Measurements from ENCODE around the gene RAD50.
"Not testable (repeated sequence)": the region's sequence is repeated elsewhere in the genome, so short reads cannot be mapped to it uniquely, and the experiment has no call there.

Gene RAD50

GRCh38 chr5:132677682-132678400, 121.1 kb downstream of the RAD50 start:
- no peak for DNase-seq

DNA sequence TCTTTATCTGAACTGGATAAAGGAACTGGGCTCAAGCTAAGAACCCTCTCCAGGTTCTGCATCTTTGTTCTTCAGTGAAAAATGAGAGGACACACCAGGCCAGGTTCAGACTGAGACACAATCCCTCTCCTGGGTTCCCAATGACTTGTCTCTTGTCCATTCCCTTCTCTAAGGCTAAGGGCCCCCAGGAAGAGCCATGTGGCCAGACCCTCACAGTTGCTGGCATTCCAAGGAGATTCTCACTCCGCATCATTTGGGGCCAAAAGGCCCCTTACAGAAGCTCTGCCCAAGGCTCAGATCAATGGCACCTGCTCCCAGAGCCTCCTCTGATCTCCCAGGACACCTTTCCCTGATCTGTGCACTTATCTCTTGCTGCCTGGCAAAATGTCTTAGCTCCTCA, 122.0 kb downstream of the RAD50 start:
- no peak for DNase-seq

DNA sequence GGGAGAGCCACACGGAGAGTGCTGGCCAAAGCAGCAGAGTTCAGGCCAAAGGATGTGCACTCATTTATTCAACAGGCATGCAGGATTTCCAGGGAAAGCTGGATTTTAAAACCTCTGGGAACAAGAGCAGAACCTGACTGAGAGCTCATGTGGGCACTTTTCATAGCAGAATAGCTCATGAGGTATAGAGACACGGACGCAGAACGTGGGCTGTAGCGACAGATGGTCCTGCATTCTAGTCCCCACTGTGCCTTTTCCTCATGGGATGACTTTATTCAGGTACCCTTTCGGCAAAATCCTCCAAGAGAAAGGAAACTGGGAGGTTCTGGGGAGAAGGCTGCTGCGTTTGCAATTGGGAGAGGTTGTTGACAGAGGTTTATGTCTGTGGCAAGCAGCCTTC, 122.4 kb downstream of the RAD50 start:
- DNase-seq = no peak

DNA sequence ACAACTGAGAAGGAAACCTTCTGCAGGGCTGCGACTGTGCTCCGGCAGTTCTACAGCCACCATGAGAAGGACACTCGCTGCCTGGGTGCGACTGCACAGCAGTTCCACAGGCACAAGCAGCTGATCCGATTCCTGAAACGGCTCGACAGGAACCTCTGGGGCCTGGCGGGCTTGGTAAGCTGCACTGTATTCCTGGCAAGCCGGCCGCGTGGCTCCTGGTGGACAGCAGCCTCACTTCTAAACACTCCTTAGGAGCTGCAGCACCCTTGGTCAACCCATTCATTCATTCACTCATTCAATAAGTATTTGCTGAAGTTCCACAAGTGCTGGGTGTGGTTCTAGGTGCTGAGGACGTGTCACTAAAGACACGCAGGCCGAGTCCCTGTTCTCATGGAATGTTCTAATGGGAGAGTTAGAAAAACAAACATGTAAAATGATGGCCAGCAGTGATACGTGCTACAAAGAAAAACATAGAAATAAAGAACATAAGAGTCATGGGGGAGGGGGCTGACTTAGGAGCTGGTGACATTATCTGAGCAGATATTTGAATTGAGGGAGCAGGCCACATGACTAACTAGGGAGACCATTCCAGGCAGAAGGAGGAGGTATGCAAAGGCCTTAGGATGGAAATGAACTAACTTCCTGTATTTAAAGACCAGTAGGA, 123.1 kb downstream of the RAD50 start:
- DNase-seq = no peak

- no peak for DNase-seq
These were observed 124.2 kb downstream of the RAD50 start for GRCh38 chr5:132680780-132681475.

GRCh38 chr5:132681476-132681831, 124.7 kb downstream of the RAD50 start:
- DNase-seq = no peak

GRCh38 chr5:132681983-132682382, 125.2 kb downstream of the RAD50 start:
- no peak for DNase-seq

DNA sequence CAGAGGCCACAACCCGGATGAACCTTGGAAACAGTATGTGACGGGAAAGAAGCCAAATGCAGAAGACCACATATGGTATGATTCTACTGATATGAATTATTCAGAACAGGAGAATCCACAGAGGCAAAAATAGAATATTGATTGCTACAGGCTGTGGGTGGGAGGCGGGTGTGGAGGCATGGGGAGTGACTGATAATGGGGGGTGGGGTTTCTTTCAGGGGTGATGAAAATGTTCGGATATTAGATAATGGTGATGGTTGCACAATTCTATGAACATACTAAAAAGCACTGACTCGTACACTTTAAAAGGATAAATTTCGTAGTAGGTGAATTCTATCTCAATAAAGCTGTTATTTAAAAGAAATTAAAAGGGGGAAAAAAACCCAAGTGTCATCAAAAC, 127.7 kb downstream of the RAD50 start:
- no peak for DNase-seq

DNA sequence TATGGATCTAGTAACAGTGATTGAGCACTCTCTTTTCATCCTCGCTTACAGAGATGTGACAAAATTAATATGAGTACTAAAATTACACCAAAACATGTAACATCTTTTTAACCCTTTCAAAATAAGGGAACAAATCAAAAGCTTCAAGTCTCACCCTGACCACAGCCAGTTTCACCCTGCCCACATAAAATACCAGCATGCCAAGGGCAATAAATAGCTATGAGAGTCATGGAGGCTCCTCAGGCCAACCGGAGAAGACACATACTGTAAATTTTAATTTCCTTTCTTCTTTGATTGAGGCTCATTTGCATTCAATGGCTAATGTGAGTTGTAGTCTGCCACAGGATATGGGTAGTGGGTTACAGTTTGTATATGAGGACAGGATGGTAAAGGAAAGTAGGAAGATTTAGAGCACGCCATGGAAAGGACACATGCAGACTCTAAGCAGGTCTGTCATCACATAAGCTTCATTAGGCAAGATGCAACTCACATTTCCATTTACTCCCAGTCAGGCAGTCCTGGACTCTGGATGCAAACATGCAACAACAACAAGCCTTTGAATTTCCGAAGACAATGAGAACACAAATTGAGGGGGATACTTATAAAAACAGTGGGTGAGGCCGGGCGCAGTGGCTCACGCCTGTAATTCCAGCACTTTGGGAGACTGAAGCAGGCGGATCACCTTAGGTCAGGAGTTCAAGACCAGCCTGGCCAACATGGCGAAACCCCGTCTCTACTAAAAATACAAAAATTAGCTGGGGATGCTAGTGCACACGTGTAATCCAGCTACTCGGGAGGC, 128.3 kb downstream of the RAD50 start:
- DNase-seq = no peak

DNA sequence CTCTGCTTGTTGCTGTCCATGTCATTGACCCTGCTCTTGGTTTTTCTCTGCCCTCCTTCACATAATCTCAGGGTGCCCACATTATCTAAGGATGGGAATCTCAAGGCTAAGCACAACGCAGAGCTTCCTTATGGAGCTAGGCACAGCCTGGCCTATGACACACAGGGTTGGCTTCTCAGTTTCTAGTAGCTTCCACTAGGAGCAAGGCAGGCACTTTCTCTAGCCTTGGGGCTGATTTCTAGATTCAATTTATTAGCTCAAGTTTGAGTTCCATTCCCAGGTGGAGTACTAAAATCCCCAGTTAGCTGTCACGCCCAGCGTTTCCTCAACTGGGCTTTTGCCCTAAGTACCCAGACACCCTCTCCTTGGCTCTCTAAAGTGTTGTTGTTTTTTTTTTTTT, 129.4 kb downstream of the RAD50 start:
- DNase-seq = no peak

GRCh38 chr5:132687995-132688394, 131.2 kb downstream of the RAD50 start:
- DNase-seq = no peak

DNA sequence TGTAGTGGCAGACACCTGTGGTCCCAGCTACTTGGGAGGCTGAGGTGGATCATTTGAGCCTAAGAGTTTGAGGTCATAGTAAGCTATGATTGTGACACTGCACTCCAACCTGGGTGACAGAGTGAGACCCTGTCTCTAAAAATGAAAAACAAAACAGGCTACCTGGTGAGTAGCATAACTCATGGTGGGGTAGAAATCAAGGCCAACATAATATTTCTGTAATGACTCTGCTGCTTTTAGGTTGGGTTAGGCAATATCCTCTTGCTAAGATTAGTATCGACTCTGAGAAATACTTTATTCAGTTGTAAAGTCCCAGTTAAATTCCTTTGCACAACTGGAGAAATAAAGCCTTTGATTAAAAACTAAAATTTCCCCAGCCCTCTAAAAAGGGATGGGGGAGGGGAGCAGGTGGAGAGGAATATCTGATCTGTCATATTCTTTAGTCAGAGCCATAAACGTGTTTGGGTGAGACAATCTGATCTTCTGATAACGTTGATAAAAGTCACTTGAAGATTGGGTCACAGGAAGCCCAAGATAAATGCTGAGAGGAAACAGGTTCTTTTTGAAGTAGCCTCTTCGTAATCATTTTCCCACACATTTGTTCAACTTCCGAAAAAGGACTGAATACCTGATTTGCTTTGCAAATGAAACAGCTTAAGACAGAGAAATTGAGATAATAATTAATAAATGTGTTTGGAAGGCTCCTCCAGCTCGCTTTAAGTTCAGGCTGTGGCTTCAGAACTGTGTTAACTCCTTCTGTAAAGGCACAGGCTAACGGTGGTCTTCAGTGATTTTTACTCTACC, 132.0 kb downstream of the RAD50 start:
- no peak for DNase-seq

DNA sequence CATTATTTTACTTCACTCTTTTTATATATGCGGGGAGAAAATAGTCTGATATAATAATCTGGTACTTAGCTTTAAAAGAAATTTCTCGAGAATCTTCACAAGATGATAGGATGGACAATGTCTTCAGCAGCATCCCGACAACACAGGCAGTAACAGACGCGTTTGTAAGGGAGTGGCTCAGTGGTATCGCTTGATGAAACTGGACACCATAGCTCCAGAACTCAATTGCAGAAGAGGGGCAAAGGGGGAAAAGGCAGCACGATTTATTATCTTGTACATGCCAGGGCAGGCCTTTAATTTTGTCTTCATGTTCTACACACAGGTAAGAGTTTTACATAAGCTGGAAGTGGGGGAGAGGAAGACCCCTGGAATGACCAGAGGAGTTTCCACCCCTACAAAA, 132.7 kb downstream of the RAD50 start:
- DNase-seq = no peak

DNA sequence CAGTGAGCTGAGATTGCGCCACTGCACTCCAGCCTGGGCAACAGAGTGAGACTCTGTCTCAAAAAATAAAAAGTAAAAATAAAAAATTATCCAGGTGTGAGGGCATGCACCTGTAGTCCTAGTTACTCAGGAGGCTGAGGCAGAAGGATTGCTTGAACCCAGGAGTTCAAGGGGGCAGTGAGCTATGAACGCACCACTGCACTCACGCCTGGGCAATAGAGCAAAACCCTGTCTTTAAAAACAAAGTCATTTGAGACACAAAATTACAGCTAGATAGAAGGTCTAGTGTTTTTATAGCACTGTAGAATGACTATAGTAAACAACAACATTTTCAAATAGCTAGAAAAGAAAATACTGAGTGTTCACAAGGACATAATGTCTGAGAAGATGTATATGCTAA, 133.4 kb downstream of the RAD50 start:
- DNase-seq = no peak

GRCh38 chr5:132691755-132692631, 135.2 kb downstream of the RAD50 start:
- not testable (repeated sequence) for DNase-seq

- no peak for DNase-seq
These were observed 135.8 kb downstream of the RAD50 start for GRCh38 chr5:132692632-132692967.

Data from kidney glomerular epithelial cell (primary cell).